HG02588 (cell line): ENCODE data around the gene LYST.
A peak's percentile ranks its signal among the peaks of the same experiment; 100 is the strongest.
"Not testable (repeated sequence)": the region's sequence is repeated elsewhere in the genome, so short reads cannot be mapped to it uniquely, and the experiment has no call there.

Experiments used
- ATAC-seq: cut with Tn5 transposase; IDR thresholded peaks from one replicate; pipeline ENCODE4 v1.9.1; 2021; ENCODE audit warnings: mild to moderate bottlenecking, moderate library complexity; ENCODE audit not compliant: unreplicated experiment

The LYST gene

DNA sequence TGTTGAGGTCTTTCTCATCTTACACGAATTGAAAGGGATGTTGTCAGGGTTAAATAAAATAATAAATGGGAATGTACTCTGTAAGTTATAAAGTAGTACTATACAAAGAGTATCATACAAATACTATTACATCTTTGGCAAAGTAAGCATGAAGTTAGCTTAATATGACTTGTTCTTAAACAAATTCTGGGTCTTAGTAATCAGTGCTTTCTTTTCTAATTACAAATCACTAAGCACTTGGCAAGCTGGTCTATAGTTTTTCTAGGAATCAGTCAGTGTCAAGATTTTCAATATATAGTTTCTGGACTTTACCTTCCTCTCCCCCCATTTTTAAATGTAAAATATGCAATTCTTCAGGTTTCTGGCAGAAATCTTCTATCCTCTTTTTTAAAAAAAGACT lies 6.9 kb downstream of the LYST start:
- no peak for ATAC-seq

DNA sequence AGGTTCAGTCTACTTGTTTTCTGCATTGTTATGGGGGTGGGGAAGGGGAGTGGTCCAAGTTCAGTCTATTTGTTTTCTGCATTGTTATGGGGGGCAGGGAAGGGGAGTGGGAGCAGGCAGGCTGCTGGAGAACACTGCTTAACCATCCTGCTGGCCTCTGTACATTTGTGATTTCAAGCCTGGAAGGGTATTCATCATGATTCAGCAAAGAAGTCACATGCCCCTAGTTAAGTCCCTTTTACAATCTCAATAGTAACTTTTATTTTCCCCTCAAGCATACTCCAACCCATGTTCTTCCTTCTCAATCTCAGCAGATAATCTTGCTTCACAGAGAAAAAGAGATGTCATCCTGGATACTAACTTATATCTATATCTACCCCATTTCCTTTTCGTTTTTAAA lies 7.9 kb downstream of the LYST start:
- ATAC-seq, result no peak

DNA sequence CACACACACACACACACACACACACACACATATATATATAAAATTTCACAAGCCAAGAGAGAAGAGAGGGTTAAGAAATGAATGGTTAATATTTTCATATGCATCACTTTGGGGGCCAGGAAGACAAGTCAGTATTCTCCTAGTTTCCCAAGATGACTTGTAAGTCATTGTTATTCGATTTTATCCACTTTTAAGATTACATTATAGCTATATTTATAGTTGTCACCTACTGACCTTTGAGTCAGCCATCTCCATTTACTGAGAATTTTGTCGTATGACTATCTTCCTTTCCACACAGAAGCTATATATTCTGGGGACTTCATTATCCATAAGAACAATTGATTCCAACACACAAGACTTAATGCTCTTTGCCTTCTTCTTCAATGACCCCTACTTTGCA lies 8.9 kb downstream of the LYST start:
- no peak for ATAC-seq

DNA sequence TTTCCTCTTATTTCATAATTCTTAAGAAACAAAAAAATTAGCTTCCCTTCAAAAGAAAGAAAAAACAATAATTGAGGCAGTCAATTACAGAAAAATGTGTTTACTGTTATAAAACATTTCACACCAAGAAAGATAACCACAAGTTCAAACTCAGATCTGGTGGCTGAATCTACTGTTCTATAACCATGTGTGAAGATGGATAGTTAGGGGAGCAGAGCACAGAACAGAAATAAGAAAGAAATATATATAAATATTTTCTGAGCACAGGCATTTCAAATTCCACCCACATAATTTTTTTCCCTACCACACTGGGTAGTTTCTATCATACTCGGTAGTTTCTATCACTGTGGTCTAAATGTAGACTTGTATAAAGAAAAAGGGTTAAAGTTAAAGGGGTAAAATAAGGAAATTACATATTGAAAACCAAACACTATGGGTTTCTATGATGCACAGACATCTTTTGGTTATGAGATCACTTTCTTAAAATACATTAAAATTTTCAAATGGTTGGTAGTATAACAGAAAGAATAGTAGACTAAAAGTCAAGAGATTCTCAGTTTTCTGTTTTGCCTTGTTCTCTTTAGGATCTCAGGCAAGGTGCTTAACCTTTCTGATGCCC lies 10.8 kb downstream of the LYST start:
- no peak for ATAC-seq

- no peak for ATAC-seq
Observed at GRCh38 chr1:235854347-235854746, 12.4 kb downstream of the LYST start.

DNA sequence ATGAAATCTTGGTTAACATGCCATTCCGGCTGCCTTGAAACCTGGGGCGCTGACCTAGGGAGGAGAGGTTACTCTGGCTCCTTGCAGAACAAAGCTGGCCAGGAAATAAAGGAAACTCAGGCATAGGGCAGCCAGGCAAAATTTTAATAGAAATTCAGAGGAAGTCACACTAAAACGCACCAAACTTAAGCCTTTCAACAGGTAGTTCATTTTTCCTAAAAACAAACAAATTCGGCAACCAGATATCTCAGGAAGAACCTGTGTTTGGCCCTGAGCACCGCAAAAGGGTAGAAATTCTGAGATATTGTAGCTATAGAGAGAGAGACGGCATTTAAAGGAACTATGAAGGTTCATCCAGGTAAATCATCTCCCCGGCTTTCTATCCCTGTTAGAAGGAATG lies 13.1 kb downstream of the LYST start:
- ATAC-seq, result no peak

DNA sequence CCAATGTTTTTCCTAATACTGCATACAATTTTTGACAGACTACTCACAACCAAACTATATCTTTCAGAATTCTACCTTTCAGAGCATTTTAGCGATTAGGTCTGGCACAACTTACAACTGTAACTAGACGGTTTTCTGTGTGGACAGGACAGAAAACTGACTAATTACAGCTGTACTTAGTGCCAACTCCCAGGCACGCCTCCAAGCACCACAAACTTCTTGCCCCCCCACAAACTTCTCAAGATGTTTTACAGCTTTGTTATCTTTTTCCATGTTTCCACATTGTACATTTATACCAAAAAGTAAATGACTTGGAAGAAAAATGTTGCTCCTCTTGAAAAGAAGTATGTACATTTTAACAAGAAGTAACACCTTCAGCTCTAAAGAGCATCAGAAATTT lies 13.8 kb downstream of the LYST start:
- ATAC-seq, result no peak

DNA sequence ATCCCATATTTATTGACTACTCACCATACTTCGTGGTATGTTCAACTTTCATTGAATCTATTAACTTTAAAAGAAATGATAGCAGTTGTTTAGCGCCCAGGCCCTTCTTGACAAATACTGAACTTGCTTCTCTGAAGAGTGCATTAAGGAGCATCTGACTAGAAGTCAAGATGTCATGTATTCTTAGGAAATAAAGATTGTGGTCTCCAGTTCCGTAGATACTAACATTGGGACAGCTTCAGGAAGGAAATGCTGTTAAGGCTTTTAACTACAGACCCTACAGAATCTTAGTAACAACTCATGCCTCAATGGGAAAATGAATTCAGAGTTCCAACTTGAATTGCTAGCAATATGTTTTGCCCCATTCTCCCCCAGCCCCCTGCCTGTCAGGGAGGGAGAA lies 14.8 kb downstream of the LYST start:
- ATAC-seq, result no peak

- not testable (repeated sequence) for ATAC-seq
Observed at GRCh38 chr1:235848251-235848650, 18.5 kb downstream of the LYST start.

DNA sequence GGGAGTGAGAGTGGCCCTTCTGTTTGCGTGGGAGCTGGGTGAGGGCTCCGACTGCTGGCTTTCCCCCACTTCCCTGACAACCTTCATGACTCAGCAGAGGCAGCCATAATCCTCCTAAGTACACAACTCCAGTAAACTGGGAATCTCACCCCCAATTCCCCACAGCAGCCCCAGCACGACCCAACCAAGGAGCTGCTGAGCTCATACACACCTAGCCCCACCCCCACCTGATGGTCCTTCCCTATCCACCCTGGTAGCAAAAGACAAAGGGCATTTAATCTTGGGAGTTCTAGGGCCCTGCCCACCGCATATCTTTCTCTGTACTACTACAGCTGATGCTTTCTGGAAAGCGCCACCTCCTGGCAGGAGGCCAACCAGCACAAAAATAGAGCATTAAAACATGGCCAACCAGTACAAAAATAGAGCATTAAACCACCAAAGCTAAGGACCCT lies 21.0 kb downstream of the LYST start:
- not testable (repeated sequence) for ATAC-seq

DNA sequence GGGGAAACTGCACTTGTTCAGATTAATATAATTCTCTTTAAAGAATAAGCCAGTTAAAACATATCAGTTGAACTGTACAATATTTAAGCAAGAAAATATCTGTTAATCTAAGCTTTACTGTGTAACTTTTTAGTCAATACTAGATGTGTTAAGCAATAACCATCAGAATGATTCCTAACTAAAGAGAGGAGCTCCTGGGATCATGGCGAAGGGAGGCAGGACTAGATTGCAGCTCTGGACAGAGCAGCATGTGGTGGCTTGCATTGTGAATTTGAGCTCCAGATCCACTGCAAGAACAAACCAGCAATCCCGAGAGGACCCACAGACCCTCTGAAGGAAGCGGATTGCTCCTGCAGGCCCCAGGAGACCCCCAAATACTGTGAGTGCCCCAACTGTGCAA lies 21.9 kb downstream of the LYST start:
- no peak for ATAC-seq

DNA sequence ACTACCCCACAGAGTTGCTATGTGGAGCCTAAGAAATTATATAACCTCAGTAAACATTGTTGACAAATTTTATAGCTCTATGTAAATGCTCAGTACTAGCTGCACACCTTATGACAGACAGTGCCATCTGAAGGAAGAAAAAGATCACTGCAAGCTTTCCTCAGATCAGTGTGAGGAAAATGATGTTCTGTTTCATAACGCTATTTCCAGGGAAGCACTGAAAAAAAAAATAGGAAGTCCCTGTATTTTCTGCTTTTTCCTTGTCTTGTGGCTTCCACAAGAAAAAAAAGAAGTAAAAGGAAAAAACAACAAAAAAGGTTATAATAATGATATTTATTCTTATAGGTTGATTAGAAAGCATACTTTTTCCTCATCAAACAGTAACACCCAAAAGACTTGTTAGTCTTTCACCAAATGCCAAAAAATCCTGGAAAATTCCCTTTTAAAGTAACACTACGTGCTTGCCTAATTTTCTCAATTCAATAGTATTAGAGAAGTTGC lies 23.2 kb downstream of the LYST start:
- ATAC-seq, result peak; percentile 60

- peak; percentile 64 for ATAC-seq
Observed at GRCh38 chr1:235841938-235842545, 24.7 kb downstream of the LYST start.

GRCh38 chr1:235838021-235838420 lies 28.7 kb downstream of the LYST start:
- no peak for ATAC-seq

DNA sequence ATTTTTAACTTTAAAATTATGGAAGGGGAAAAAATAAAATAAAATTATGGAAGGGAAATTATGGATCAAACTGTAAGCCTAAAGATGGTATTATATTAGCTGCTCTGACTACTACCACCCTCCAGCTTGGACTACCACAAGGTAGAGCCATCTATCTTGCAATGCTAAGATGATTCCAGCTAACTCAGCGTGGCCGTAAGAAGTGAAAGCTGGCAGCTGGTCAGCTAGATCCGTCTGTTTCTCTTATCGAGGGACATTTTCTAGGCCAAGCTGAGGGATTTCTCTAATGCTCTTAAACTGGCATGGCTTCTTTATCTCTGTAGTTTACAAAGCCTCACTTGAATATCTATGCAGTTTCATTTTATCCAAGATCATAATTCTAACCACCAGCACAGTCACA lies 31.5 kb downstream of the LYST start:
- no peak for ATAC-seq

- no peak for ATAC-seq
Observed at GRCh38 chr1:235834620-235835019, 32.1 kb downstream of the LYST start.

- no peak for ATAC-seq
Observed at GRCh38 chr1:235832011-235832410, 34.7 kb downstream of the LYST start.

- peak; percentile 95 for ATAC-seq
Observed at GRCh38 chr1:235831148-235831547, 35.6 kb downstream of the LYST start.

DNA sequence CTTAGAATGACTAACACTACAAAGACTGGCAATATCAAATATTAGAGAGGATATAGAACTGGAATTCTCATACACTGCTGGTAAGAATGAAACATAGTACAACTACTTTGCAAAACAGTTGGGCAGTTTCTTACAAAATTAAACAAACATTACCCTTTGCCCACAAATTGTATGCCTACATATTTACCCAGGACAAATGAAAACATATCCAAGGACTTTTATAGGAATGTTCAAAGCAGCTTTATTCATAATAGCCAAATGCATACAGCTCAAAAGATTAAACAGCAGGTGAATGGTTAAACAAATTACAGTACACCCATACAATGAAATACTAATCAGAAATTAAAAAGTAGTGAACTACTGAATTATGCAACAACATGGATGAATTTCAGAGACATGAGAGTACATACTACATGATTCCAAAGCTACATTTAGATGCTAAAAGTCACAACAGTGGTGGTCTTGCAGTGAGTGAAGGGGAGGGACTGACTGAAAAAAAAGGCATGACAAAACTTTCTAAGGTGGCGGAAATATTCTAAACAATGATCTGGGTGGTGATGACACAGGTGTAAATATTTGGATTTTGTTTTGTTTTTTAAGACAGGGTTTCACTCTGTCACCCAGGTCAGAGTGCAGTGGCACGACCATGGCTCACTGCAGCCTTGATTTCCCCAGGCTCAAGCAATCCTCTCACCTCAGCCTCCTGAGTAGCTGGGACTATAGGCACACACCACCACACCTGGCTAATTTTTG lies 40.4 kb downstream of the LYST start:
- no peak for ATAC-seq

- no peak for ATAC-seq
Observed at GRCh38 chr1:235825229-235825628, 41.5 kb downstream of the LYST start.

GRCh38 chr1:235823684-235824083 lies 43.0 kb downstream of the LYST start:
- ATAC-seq, result no peak

GRCh38 chr1:235822685-235823084 lies 44.0 kb downstream of the LYST start:
- no peak for ATAC-seq
